HG02852 (cell line): ENCODE measurements around the gene TCF4.
A peak's percentile ranks its signal among the peaks of the same experiment; 100 is the strongest.

Experiments used
- ATAC-seq: cut with Tn5 transposase; IDR thresholded peaks from one replicate; pipeline ENCODE4 v1.9.1; 2021; ENCODE audit warnings: mild to moderate bottlenecking, moderate library complexity; ENCODE audit not compliant: unreplicated experiment

Gene TCF4

DNA sequence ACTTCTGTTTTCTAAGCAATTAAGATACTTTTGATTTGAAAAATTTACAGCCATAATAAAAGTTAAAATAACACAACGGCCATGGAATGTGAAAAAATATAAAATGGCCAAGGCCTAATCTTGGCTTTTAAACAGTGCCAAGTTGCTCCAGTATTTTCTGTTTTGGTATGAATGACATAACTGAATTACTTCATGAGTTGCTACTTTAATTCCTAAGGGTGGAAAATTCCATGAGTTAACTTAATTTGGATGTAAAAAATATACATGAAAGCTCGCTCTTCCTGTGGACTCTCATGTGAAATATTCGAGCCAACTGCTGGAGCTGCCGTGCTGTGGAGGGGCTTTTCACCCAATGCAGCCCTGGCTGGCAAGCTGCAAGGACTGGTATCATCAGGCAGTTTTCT is 342.8 kb downstream of the TCF4 start:
- no peak for ATAC-seq

DNA sequence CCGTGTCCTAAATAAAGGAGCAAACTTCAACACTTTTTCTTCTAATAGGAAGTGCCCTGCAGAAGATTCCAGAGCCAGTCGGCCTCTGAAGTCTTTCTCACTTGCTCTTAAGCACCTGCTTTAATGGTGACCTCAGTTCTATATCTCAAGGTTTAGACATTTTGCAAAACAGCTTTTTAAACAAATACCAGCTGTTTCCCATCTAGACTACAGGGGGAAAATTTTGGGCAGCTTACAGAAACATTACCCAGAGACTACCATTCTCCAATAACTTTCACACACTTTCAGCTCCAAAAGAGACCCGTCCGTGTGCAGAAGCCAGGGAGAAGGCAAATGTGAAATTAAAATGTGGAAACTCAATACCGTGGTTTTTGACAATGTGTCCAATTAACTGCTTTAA is 343.4 kb downstream of the TCF4 start:
- ATAC-seq = no peak

DNA sequence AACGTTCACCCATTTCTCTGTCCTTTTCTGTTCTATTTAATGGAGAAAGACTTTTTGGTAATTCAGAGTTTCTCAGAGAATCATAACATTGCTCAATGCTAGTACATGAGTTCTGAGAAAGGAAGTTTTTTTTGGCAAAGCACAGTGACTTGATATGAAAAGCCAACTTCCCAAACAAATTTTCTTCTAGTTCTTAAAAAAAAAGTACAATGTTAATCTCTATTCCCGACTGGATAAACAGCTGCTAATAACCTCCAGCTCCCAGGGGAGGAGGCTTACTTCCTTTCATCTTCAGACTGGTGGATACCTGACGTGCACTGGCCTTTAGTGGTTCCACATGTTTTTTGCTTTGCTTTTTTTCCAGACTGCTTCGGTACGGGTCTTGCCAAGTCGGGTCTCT is 344.1 kb downstream of the TCF4 start:
- ATAC-seq = no peak

DNA sequence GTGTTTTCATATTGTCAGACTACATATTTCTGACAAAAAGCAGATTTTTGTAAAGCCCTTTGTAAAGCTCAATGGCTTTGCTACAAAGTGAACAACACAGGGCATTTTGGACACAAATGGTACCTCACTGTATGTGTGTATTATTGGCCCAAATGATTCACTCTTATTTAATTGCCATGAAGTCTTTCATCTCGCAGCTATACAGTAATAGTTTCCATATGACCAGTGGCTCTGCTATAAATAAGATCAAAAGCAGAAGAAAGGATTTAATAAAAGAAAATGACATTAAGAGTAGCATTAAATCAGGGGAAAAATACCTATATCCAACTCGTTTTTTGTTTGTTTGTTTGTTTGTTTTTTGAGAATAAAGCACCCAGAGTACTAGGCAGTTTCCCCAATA is 344.7 kb downstream of the TCF4 start:
- no peak for ATAC-seq

DNA sequence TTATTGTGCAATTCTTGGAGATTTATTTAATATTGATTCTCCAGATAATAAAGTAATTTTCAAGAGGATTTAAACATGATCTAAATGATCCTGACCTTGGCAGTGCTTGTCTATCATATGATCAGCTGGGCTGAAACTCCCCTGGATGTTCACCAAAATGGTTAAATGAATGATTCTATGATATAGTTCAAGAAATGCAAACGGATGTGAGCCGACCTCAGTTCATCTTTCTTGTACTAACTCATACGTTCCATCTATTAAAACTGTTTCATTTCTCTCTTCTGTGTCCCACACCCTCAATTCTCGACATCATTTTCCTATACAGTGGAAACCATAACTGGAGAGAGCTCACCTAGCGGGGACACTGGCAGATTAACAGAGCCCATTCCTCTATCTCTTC is 347.0 kb downstream of the TCF4 start:
- ATAC-seq = peak; percentile 33

DNA sequence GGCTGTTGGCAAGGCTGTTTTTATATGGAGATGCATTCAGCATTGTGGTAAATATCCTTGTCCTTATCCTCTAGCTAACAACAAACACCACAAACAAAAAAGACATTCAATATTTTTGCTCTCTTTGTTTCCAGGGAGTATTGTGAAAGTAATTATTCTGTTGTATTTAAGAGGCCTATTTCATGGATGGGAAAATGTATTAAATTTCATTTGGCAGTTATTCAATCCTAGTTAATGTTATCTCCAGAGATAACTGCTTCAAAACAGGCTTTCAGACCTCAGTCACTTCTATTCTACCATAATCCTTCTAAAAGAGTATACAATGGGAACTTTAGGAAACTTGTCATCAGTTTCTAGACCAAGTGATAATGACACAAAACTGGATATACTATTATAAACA is 348.3 kb downstream of the TCF4 start:
- no peak for ATAC-seq

DNA sequence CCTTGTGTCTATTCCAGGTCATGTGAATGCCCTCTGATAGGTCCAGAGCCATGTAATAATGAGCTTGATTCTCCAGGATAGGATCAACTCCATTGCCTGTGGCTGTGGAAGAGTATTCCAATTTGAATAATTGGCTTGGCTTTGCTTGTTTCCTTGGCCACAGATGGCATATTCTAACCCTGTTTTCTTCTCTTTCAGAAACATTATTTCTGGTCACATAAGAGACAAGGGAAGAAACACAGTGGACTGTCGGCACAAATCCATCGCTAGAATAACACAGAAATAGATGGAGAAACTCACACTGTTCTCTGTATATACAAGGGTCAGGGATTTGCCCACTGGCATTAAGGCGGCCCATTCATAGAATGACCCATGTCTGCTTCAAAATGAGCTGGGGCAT is 350.3 kb downstream of the TCF4 start:
- no peak for ATAC-seq

DNA sequence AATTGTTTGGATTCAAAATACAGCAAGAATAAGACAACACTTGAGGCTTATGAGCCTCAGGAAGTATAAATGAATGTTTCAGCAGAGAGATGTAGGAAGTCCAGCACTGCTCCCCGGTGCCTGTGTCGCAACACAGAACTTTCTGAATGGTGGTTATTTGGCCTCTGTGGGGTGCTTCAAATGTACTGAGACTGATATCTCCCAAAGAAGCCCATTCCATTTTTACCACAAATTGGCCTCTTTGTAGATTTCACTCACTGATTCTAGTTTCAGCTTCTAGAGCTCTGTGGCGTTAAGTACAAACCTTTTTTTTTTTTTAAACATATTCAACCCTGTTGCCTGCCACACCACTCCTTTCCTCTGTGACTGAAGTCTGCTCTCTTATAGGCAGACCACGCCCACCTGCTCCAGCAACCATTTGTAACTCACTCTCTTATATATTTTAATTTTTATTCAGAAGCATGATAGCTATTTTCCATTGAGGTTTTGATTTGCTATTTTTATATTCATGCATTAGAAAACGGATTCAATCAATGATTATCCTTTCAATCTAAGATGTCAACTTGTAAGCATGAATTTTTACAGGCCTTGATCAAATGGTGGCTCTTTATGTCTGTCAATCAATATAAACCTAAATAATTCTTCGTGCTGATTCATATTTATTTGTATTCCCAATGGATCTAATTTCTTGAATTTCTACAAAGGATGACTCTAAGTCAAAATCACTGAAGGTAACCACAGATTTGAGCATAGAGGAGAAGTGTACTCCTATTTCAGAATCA is 351.7 kb downstream of the TCF4 start:
- peak; percentile 64 for ATAC-seq

DNA sequence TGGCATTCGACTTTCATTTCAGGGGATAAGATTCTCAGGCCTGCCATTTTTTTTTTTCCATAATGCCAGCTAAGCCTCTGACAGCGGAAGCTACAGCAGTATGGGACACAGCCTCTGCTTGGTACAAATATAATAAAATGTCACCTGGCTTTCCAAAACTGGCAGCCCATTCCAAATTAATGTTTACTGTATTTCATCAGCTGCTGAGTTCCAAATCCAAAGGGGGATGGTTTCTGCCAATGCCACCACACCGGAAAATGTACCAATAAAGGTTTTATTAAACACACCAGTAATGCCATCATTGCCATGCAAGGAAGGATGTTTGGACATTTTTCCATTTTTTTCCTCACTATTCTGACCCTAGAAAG is 352.9 kb downstream of the TCF4 start:
- no peak for ATAC-seq

DNA sequence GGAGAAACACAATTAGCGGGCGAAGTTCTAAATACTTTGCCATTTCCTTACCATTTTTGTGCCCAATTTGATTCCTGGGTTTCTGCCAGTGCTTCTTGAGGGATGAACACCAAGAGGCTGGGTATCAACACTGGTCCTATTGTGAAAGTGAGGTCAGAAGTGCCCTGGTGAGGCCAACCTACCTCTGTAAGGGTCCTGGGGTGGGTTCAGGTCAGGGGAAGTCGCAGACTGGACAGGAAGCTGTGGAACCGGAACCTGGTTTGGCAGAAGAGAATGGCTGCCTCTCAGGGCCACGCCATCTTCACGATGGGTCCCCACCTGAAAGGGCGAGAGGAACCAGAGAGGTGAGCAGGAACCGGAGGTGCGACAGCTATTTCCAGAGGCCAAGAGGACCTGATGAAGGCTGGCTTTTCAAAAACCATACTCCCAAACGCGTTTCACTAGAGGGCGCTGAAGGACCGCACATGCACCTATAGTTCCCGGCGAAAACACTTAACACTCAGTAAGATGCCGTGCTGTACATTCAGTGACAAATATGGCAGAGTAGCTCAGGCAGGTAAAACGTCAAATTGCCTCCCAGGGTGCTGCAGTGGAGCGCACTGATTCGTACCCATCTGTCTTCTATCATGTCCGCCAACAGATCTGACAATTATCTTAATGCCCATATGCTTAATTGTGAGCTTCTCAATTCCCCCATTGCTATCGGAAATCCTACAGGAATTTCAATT is 353.5 kb downstream of the TCF4 start:
- ATAC-seq = peak; percentile 57

DNA sequence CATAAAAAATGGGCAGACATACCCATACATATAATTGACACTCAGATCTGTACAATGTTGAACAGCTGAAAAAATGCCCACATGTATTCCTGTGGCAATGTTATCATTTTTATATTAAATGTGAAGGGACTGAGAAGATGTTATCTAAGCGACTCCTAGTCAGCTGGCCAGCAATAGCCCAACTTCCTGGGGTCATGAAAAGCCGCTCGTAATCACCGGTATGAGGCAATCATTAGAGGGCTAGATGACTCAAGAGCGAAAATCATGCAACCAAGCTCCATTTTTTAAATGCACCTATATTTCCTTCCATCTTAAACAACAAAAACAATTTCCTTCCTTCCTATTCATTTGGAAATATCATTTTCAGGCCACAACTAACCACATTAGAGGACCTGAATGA is 354.1 kb downstream of the TCF4 start:
- no peak for ATAC-seq

DNA sequence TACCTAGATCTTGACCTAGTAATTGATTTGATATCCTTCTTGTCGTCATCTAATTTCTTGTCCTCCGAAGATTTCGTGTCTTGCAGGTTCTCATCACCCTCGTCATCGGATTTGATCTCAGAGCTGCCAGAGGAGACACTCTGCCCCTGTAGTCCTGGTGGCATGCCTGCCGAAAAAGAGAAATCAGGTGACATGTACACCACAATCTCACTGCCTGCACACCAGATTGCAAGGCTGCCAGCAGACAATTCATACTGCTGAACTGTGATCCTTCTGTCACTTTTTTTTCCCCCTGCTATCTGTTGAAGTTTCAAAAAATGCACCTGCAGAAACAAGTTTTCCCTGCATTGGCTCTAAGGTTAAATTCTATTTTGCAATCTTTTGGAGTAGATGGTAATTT is 355.5 kb downstream of the TCF4 start:
- ATAC-seq = no peak

DNA sequence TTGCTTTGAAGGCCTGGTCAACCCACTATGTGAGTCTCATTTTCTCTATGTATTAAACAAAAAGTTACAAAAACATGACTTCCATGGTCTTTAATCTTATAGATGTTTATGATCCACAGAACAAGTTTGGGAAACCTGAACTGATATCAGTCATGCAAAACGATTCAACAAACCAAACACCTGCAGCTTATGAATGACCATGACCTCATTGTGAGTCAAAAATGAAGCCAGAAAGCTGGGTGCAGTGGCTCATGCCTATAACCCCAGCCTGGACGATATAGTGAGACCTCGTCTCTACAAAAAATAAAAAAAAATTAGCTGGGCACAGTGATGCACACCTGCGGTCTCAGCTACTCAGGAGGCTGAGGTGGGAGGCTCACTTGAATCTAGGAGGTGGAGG is 358.3 kb downstream of the TCF4 start:
- ATAC-seq = no peak

DNA sequence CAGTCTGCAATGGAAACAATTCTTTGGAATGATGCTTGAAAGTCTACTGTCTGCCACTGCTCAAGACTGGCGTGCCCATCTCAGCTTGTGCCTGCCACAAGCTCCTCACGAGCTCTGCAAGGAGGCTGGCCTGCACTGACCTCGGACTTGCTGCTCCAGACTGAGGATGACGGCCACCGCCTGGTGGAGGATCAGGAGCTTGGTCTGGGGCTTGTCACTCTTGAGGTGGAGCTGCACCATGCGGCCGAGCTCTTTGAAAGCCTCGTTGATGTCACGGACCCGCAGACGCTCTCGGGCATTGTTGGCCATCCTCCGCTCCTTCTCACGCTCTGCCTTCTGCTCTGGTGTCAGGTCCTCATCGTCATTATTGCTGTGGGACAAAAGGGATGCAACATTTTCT is 359.3 kb downstream of the TCF4 start:
- no peak for ATAC-seq

DNA sequence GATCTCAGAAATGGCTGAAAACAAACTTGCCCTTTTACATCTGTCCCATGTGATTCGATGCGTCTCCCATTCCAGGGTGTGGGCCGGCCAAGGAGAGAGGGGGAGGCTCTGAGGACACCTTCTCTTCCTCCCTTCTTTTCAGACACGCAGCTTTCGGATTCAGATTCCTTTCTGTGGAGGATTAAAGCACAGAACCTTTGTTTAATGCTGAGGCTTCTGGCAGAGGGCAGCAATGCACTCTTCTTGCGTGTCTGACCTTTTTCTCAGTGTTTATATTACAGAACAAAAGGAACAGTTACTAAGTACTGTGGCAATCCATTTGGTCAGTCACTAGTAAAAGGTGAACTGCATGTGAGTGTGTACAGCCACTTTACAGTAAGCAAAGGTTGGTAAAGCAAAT is 359.8 kb downstream of the TCF4 start:
- ATAC-seq = no peak

DNA sequence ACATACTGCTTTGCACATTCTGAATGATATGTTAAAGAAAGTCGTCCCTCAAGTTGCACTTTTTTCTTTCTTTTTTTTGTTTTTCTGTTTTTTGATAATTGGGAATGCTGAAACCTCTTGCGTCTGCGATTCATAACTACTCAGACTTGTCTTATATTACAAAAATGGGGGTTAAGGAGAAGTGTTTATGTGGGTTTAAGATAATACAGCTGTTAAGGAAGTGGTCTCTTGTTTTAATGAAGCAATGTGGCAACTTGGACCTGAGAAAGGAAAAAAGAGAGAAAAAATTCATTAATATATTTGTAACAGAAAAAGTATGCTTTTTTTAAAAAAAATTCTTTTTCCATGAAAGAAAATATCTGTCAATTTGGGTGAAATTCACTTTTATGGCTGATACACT is 360.2 kb downstream of the TCF4 start:
- ATAC-seq = no peak

DNA sequence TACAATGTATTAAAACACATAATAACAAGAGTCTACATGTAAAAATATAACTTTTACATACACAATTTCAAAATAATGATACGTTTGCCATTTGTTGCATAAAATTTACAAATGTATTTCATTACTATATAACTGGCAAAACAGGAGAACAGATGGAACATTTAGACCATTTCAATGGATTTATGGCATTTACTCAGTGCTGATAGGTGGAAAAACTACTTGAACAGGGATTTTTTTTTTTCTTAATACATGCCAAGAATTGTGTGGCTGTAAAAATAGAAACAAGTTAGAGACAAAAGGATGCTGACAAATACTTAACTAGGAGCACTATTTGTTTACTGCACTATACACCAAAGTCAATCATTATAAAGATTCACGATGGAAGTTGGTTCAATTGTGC is 361.9 kb downstream of the TCF4 start:
- ATAC-seq = no peak

DNA sequence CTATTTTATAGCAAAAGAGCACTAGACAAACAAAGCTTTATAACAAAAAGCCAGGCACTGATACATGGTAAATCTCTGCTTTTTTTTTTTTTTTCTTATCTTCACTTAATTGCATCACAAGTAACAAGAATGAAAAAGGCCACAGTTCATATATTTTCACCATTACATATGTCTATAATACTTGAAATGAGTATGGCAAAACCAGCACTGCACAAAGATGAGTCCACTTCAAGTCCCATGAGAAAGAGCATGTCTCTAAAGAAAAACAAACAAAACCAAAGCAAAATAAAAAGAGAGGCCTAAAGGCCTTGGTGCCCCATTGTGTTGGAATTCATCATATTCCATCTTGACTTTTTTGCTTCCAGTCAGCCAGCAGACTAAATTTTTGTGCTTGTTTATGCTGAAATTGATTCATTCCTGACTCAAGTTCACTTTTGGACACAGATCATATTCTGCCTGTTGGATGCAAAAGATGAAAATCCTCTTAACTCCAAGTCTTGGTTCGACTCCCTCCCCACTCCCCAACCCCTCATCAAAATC is 363.8 kb downstream of the TCF4 start:
- no peak for ATAC-seq

DNA sequence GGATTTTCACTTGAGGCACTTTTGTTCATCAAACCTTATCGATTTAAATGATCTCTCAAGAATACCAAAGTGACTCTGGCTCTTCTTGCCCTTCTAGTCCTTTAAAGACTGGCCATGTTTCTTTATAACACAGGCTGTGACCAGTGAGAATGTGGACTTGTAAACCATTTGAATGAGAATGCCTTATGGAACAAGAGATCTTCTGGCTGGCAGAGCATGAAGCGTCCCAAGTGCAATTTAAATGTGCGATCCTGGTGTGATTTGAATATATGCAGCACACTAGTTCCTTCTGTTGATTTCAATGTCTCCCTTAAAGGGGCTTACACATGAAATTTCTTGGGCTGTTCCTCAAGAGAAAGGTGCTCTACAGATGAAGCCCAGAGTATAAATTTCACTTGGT is 366.4 kb downstream of the TCF4 start:
- no peak for ATAC-seq

DNA sequence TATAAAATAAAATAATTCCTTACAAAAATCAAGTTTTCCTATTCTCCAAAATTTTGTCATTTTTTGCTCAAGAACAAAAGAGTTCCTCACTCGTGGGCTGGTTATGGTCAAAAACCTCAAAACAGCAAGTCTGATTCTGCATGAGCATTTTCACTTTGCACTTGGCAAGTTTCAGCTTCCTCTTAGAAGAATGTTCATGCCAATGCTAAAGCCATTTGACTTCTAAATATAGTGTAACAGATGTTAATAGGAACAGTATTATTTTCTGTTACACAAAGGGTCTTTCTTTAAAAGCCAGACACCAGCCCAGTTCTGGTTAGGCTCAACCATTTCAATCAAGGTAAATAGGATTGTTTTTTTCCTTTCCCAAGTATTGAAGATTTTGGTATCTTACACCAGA is 367.5 kb downstream of the TCF4 start:
- ATAC-seq = peak; percentile 80

DNA sequence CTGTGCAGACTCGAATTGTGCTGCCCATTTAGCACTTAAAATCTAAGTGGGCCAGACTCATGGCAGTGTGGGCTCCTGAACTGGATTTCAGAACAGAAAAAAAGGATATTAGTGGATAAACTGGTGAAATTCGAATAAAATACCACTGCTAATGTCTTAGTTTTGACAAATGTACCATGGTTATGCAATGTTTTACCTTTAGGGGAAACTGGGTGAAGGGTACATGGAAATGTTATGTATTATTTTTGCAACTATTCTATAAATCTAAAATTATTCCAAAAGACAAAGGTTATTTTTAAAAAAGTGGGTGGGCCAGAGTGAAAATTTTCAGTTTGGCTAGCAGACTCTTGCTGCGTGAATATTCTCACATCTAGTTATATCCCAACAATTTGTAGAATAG is 368.2 kb downstream of the TCF4 start:
- no peak for ATAC-seq

DNA sequence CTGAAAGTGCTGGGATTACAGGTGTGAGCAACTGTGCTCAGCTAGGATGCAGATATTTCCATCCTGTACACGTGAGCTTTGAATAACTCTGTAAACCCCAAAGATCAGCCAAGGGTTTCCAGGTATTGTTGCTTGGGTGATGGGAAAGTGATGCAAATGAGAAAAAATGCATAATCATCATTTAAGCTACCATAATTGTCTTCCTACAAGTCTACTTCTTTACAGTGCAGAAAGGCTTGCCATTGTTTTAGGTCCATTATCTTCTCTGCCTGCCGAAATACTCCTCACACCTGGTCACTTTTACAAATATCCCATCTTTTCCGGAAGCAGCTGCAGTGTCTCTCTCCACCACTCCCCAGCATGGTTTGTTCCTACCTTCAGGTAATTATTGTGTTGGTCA is 368.9 kb downstream of the TCF4 start:
- ATAC-seq = no peak
